Duodenal mucosa (tissue), 2 donors: Measurements from ENCODE around the gene CCNDBP1.
A peak's percentile ranks its signal among the peaks of the same experiment; 100 is the strongest.
"Not testable (repeated sequence)": the region's sequence is repeated elsewhere in the genome, so short reads cannot be mapped to it uniquely, and the experiment has no call there.

Experiments
- H3K27ac ChIP-seq: one replicate; pipeline ENCODE4 v1.7.0; 2013; ENCODE audit warnings: low read depth, low read length
- H3K27me3 ChIP-seq, 2 donors: one replicate each; pipeline ENCODE4 v1.7.0; 2013; ENCODE audit warnings: low read length in 2 of 2, control low read depth in 1 of 2; ENCODE audit not compliant: insufficient read depth in 2 of 2, control insufficient read depth in 1 of 2
- H3K36me3 ChIP-seq, 2 donors: one replicate each; pipeline ENCODE4 v1.7.0; 2013; ENCODE audit warnings: low read length in 2 of 2, control low read depth in 1 of 2; ENCODE audit not compliant: insufficient read depth in 2 of 2, control insufficient read depth in 1 of 2
- H3K4me1 ChIP-seq, 2 donors: one replicate each; pipeline ENCODE4 v1.7.0; 2013; ENCODE audit warnings: low read length in 2 of 2, control low read depth in 1 of 2; ENCODE audit not compliant: insufficient read depth in 2 of 2, control insufficient read depth in 1 of 2
- H3K4me3 ChIP-seq, 2 donors: one replicate each; pipeline ENCODE4 v1.7.0; 2013; ENCODE audit warnings: low read length in 2 of 2, low read depth in 1 of 2
- H3K9ac ChIP-seq, 2 donors: one replicate each; pipeline ENCODE4 v1.7.0; 2013; ENCODE audit warnings: low read length in 2 of 2, low read depth in 1 of 2
- H3K9me3 ChIP-seq, 2 donors: one replicate each; pipeline ENCODE4 v1.7.0; 2013; ENCODE audit warnings: low read length in 2 of 2, control low read depth in 1 of 2; ENCODE audit not compliant: control insufficient read depth in 1 of 2

Gene CCNDBP1

DNA sequence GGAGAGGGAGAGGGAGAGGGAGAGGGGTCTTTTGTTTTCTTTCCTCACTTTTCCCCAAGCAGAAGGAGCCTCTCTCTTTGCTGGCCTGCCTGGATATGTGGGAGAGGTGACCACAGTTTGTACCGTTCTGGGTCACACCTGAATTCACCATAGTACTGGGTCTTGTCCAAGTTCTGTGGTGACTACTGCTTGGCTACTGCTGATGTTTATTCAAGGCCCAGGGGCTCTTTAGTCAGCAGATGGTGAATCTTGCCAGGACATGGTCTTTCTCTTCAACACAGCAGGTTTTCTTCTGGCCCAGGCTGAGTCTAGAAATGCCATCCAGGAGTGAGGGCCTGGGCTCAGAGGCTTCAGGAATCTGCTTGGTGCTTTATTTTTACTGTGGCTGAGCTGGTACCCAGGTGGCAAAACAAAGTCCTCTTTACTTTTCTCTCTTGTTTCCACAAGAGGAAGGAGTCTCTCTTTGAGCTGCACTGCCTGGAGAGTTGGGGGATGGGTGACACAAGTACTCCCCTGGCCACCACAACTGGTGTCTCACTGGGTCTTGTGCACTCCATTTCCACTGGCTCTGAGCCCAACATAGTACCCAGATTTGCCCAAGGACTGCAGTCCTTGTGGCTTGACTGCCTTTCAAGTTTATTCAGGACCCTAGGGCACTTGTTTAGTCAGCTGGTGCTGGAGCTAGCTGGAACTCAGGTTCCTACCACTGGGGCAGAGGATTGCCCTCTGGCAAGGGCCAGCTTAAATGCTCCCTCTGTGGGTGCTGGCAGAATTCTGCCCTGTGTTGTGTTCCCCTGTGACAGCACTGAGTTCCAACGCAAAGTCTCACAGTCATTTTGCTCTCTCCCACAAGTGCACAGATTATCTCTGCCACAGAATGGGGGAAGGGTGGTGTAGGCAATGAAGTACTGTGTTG, 16.8 kb upstream of the CCNDBP1 start:
- H3K36me3 ChIP-seq: peaks cover 15 to 44% of the 10 kb centered on the region in 2 donors
- no peak overlapping the region for H3K9ac ChIP-seq

GRCh38 chr15:43169888-43170287, 15.3 kb upstream of the CCNDBP1 start:
- Histone ChIP-seq H3K9me3 (no peaks in the 10 kb centered on the region), H3K36me3 (peaks cover 15 to 49% of the 10 kb centered on the region in 2 donors), H3K27ac (no peak overlapping the region), H3K4me1 (no peaks in the 10 kb centered on the region), H3K27me3 (no peaks in the 10 kb centered on the region), H3K4me3 (no peak overlapping the region), H3K9ac (no peak overlapping the region)

More for the DNA sequence above, 16.8 kb upstream of the CCNDBP1 start:
- Histone ChIP-seq H3K27ac (no peak overlapping the region), H3K4me1 (no peaks in the 10 kb centered on the region), H3K27me3 (no peaks in the 10 kb centered on the region), H3K4me3 (no peak overlapping the region), H3K9me3 (no peaks in the 10 kb centered on the region)

DNA sequence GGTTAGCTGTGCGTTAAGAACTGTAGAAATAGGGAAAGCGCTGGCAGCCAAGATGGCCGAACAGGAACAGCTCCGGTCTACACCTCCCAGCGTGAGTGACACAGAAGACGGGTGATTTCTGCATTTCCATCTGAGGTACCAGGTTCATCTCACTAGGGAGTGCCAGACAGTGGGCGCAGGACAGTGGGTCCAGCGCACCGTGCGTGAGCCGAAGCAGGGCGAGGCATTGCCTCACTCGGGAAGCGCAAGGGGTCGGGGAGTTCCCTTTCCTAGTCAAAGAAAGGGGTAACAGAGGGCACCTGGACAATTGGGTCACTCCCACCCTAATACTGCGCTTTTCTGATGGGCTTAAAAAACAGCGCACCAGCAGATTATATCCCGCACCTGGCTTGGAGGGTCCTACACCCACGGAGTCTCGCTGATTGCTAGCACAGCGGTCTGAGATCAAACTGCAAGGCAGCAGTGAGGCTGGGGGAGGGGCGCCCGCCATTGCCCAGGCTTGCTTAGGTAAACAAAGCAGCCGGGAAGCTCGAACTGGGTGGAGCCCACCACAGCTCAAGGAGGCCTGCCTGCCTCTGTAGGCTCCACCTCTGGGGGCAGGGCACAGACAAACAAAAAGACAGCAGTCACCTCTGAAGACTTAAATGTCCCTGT, 9.4 kb upstream of the CCNDBP1 start:
- H3K9ac ChIP-seq, H3K27me3 ChIP-seq, H3K4me3 ChIP-seq, H3K9me3 ChIP-seq, H3K4me1 ChIP-seq, H3K27ac ChIP-seq: not testable (repeated sequence)
- H3K36me3 ChIP-seq: peaks cover 15 to 49% of the 10 kb centered on the region in 2 donors

GRCh38 chr15:43177147-43177546, 8.1 kb upstream of the CCNDBP1 start:
- H3K4me3 ChIP-seq, H3K4me1 ChIP-seq, H3K9me3 ChIP-seq, H3K27ac ChIP-seq, H3K27me3 ChIP-seq, H3K9ac ChIP-seq: not testable (repeated sequence)
- H3K36me3 ChIP-seq: peaks cover 21 to 43% of the 10 kb centered on the region in 2 donors

GRCh38 chr15:43183270-43183669, 1.9 kb upstream of the CCNDBP1 start:
- Histone ChIP-seq H3K4me3 (no peak overlapping the region), H3K27me3 (no peaks in the 10 kb centered on the region), H3K9ac (no peak overlapping the region), H3K36me3 (peaks cover 10 to 19% of the 10 kb centered on the region in 2 donors), H3K27ac (no peak overlapping the region), H3K9me3 (no peaks in the 10 kb centered on the region), H3K4me1 (peaks cover 0 to 4% of the 10 kb centered on the region in 2 donors)

DNA sequence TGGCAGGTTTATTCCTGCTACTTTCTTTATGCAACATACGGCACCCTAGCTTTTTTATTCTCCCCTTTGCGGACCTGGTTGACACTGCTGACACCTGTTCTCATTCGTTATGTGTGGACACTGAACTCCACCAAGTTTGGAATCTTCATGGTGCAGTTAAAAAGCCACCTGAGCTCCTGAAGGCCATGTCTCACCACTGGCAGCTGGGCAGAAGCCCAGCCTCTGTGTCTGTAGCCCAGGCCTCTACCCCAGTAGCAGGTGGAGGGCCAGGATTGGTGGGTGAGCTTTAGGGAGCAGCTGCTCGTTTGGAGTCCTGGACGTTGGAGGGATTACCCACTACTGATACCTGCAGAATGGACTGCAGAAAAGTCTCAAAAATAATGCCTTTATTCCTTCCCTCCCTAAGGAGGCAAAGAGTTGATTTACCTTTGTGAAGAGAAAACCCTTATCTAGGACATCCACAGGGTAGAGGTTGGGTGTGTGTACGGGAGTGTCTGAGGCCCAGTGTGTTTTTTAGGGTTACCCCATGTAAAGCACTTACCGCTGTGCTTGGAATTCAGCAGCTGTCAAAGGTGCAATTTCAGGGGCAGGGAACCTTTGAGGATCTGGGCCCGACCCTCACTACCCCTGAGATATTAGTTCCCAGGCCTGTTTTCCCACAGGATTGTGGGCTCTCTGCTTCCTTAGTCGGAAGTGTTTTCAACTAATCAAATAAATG, 637 bp upstream of the CCNDBP1 start:
- no peak overlapping the region for H3K4me3 ChIP-seq
- no peaks in the 10 kb centered on the region for H3K27me3 ChIP-seq
- H3K9me3 ChIP-seq: no peaks in the 10 kb centered on the region
- peaks cover 0 to 4% of the 10 kb centered on the region in 2 donors for H3K4me1 ChIP-seq
- H3K27ac ChIP-seq: no peak overlapping the region
- peaks cover 12 to 15% of the 10 kb centered on the region in 2 donors for H3K36me3 ChIP-seq
- H3K9ac ChIP-seq: no peak overlapping the region

DNA sequence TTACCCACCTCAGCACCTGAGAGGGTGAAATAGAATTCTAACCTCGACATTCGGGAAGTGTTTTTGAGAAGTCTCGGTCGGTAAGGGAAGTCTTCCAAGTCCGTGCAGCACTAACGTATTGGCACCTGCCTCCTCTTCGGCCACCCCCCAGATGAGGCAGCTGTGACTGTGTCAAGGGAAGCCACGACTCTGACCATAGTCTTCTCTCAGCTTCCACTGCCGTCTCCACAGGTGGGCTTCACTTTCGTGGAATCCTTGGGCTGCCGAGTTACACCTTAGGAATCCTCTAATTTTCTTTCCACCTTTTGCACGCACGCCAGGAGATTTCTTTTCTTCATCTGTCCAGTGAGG, 775 bp downstream of the CCNDBP1 start:
- H3K9me3 ChIP-seq: no peaks in the 10 kb centered on the region
- peak overlapping the region; percentile 95 for H3K27ac ChIP-seq
- H3K36me3 ChIP-seq: peaks cover 21 to 24% of the 10 kb centered on the region in 2 donors
- H3K4me3 ChIP-seq: peak overlapping the region; percentile 90 to 97
- no peaks in the 10 kb centered on the region for H3K27me3 ChIP-seq
- peaks cover 0 to 4% of the 10 kb centered on the region in 2 donors for H3K4me1 ChIP-seq
- H3K9ac ChIP-seq: peak overlapping the region; percentile 84 to 85

- peaks cover 28 to 41% of the 10 kb centered on the region in 2 donors for H3K36me3 ChIP-seq
- peaks cover 0 to 4% of the 10 kb centered on the region in 2 donors for H3K4me1 ChIP-seq
- no peak overlapping the region for H3K4me3 ChIP-seq
Observed at GRCh38 chr15:43187544-43188155, 2.4 kb downstream of the CCNDBP1 start.

DNA sequence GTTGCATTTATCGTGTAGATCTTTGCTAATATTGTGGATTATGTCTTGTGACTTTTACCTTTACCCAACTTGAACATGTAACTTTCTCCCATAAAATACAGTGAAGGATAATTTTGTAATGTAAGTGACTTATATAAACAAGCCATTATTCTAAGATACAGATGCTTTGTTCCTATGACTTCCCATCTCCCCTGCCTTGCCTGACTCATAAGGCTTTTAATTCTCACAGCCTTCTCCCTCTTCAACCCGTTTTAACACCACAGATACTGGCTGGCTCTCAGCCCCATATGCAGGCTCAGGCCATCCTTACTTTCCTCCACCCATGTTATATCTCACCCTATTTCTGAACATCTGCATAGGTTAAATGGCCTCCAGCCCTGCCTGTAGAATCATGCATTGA, 4.1 kb downstream of the CCNDBP1 start:
- no peak overlapping the region for H3K9ac ChIP-seq
- H3K27ac ChIP-seq: no peak overlapping the region
- peaks cover 0 to 4% of the 10 kb centered on the region in 2 donors for H3K4me1 ChIP-seq
- H3K36me3 ChIP-seq: peaks cover 33 to 54% of the 10 kb centered on the region in 2 donors
- no peaks in the 10 kb centered on the region for H3K27me3 ChIP-seq
- no peaks in the 10 kb centered on the region for H3K9me3 ChIP-seq
- no peak overlapping the region for H3K4me3 ChIP-seq

More at GRCh38 chr15:43187544-43188155, 2.4 kb downstream of the CCNDBP1 start:
- Histone ChIP-seq H3K27ac (no peak overlapping the region), H3K9ac (no peak overlapping the region), H3K9me3 (no peaks in the 10 kb centered on the region), H3K27me3 (no peaks in the 10 kb centered on the region)
